K562 (cell line): ENCODE data around the gene GOLGB1. TPM values are rescaled to one million over a fixed set of nuclear protein-coding genes. Genes with fewer than 3 reads are reported as not detected.

Experiments used
- ATAC-seq: fragments of 200-7000 bp; cut with Tn5 transposase; 3 replicates; pipeline ENCODE4 v1.9.1; 2020; ENCODE audit warnings: moderate library complexity
- BruUV-seq: library from RNA; stranded (reverse); fragments of 400-500 nt; replicated peaks from 2 replicates; lab custom pipeline; 2021; lab: Mats Ljungman, UMichigan
- CTCF ChIA-PET: fragments of 300-600 bp; formaldehyde crosslinking; extraction: SDS; loops from one replicate; lab custom pipeline; 2021; ENCODE audit warnings: low intra/inter-chr PET ratio; lab: Yijun Ruan, JAX
- POLR2A ChIA-PET: fragments of 300-600, 350-650 bp; sonication (Branson Sonifier 250); formaldehyde crosslinking; extraction: SDS; loops from one replicate; lab custom pipeline; 2021; ENCODE audit warnings: antibody characterized with exemption, inconsistent platforms; lab: Yijun Ruan, JAX
- DNase-seq, 4 experiments: peaks; one replicate each; pipeline versions ENCODE4 v3.0.0 to v3.0.0-alpha.2; 2011 to 2018; ENCODE audit warnings: low spot score in 3 of 4, mixed read lengths in 3 of 4; ENCODE audit errors: extremely low read depth in 1 of 4
- FAIRE-seq: peaks from 2 replicates; lab custom pipeline; 2011; peaks lifted over from hg19 to GRCh38; lab: Jason Lieb, UNC
- H2AFZ ChIP-seq: 2 replicates; pipeline ENCODE4 v1.6.0; 2011; ENCODE audit warnings: low read depth, low read length, control low read depth, inconsistent platforms
- H3K27ac ChIP-seq: fragments of 200-600 bp; 3 replicates; pipeline ENCODE4 v1.8.0; 2011; ENCODE audit warnings: low read depth, mild to moderate bottlenecking, control low read depth, inconsistent platforms, low read length, moderate library complexity, mixed read lengths; ENCODE audit errors: extremely low read depth
- H3K27me3 ChIP-seq, 2 experiments: fragments of 300-600 bp in 1 of 2; 2 replicates in 1 of 2; 3 replicates in 1 of 2; pipeline versions ENCODE4 v1.6.0 to v1.8.0; 2011; ENCODE audit warnings: inconsistent platforms in 2 of 2, low read length in 2 of 2, mild to moderate bottlenecking in 1 of 2, mixed read lengths in 1 of 2, moderate library complexity in 1 of 2; ENCODE audit not compliant: control insufficient read depth in 2 of 2, insufficient read depth in 2 of 2
- H3K36me3 ChIP-seq: fragments of 300-600 bp; 3 replicates; pipeline ENCODE4 v1.8.0; 2011; ENCODE audit warnings: mild to moderate bottlenecking, low read length, inconsistent platforms; ENCODE audit not compliant: control insufficient read depth, insufficient read depth
- H3K4me1 ChIP-seq, 2 experiments: fragments of 200-600 bp in 1 of 2; replicated peaks in 1 of 2; 2 replicates in 1 of 2; 3 replicates in 1 of 2; pipeline versions ENCODE4 v1.5.1 to v1.8.0; 2011; ENCODE audit warnings: inconsistent platforms in 2 of 2, low read length in 2 of 2, mild to moderate bottlenecking in 1 of 2, mixed read lengths in 1 of 2, moderate library complexity in 1 of 2; ENCODE audit not compliant: control insufficient read depth in 2 of 2, insufficient read depth in 2 of 2
- H3K4me2 ChIP-seq: 2 replicates; pipeline ENCODE4 v1.6.1; 2011; ENCODE audit warnings: low read length, control low read depth, inconsistent platforms, mixed read lengths; ENCODE audit not compliant: insufficient read depth
- H3K4me3 ChIP-seq: fragments of 200-600 bp; sonication (generic), shearing (Covaris generic); 2 replicates; pipeline ENCODE4 v1.5.1; 2016; ENCODE audit warnings: control low read depth, inconsistent platforms
- H3K79me2 ChIP-seq: fragments of 200-600 bp; 3 replicates; pipeline ENCODE4 v1.8.0; 2011; ENCODE audit warnings: low read length, inconsistent platforms; ENCODE audit not compliant: control insufficient read depth, insufficient read depth
- H3K9ac ChIP-seq, 2 experiments: 2 replicates each; pipeline versions ENCODE4 v1.6.0 to v1.6.1; 2011; ENCODE audit warnings: low read depth in 2 of 2, low read length in 2 of 2, control low read depth in 1 of 2, inconsistent platforms in 1 of 2, mild to moderate bottlenecking in 1 of 2, mixed read lengths in 1 of 2; ENCODE audit not compliant: insufficient read depth in 1 of 2
- H3K9me1 ChIP-seq: one replicate; pipeline ENCODE4 v1.6.0; 2011; ENCODE audit warnings: inconsistent platforms, mild to moderate bottlenecking, low read length, moderate library complexity; ENCODE audit not compliant: control insufficient read depth, insufficient read depth
- H3K9me3 ChIP-seq: replicated peaks from 2 replicates; pipeline ENCODE4 v1.5.1; 2011; ENCODE audit warnings: low read depth, low read length, inconsistent platforms; ENCODE audit not compliant: control insufficient read depth, insufficient read depth
- H4K20me1 ChIP-seq: replicated peaks from 2 replicates; pipeline ENCODE4 v1.6.1; 2011; ENCODE audit warnings: low read length, inconsistent platforms, mixed read lengths; ENCODE audit not compliant: control insufficient read depth, insufficient read depth
- BCOR ChIP-seq: fragments of 450-650 bp; IDR thresholded peaks from 2 replicates; pipeline ENCODE4 v1.6.1; 2016
- ETV1 ChIP-seq: fragments of 450-650 bp; conservative IDR thresholded peaks from 2 replicates; pipeline ENCODE4 v1.6.1; 2016; ENCODE audit warnings: missing genetic modification characterization, control low read depth, low read depth, missing compliant biosample characterization
- FOS ChIP-seq: IDR thresholded peaks from 3 replicates; pipeline ENCODE4 v1.6.1; 2011; ENCODE audit not compliant: insufficient read length; ENCODE audit errors: extremely low read depth
- MYNN ChIP-seq, 2 experiments: sonication (generic); formaldehyde crosslinking in 1 of 2; IDR thresholded peaks; 2 replicates each; pipeline versions ENCODE4 v1.5.0 to v1.6.1; 2016 to 2020; ENCODE audit warnings: antibody characterized with exemption in 1 of 2, missing genetic modification reagents in 1 of 2
- RBFOX2 ChIP-seq: fragments of 200-400 bp; formaldehyde crosslinking; IDR thresholded peaks from 2 replicates; pipeline ENCODE4 v1.6.1; 2017; ENCODE audit warnings: low read depth, mild to moderate bottlenecking, low read length, moderate library complexity
- RBM15 ChIP-seq: fragments of 200-400 bp; formaldehyde crosslinking; IDR thresholded peaks from 2 replicates; pipeline ENCODE4 v1.6.1; 2018; ENCODE audit warnings: mild to moderate bottlenecking, low read length, moderate library complexity; ENCODE audit not compliant: insufficient read depth
- ZNF12 ChIP-seq: sonication (generic); formaldehyde crosslinking; IDR thresholded peaks from 2 replicates; pipeline ENCODE4 v1.4.0; 2020; ENCODE audit warnings: mild to moderate bottlenecking, missing genetic modification reagents
- ZNF431 ChIP-seq: sonication (generic); formaldehyde crosslinking; IDR thresholded peaks from 2 replicates; pipeline ENCODE4 v1.8.0; 2022; ENCODE audit warnings: mild to moderate bottlenecking, missing genetic modification reagents
- ZNF507 ChIP-seq: conservative IDR thresholded peaks from 2 replicates; pipeline ENCODE4 v1.6.1; 2017; ENCODE audit warnings: missing genetic modification characterization, missing compliant biosample characterization
- WGBS: fragments of 100-300 bp; shearing (Covaris generic); methylation state at CpG from one replicate; pipeline ENCODE4 v1.1.6; 2016; ENCODE audit warnings: low coverage, mixed read lengths; ENCODE audit not compliant: insufficient coverage; ENCODE audit errors: missing lambda C conversion rate; 5-methylcytosine and 5-hydroxymethylcytosine counted together
- in situ Hi-C: fragments of 300-500 bp; cut with MboI; formaldehyde crosslinking; loops from 4 replicates; pipeline ENCODE4 v1.15.0; 2018; ENCODE audit warnings: inconsistent platforms, mixed read lengths
- intact Hi-C: fragments of 100-400 bp; cut with micrococcal nuclease; formaldehyde crosslinking; loops from 2 replicates; pipeline ENCODE4 v1.14.2; 2022
- polyA plus RNA-seq, 8 experiments: library from polyadenylated mRNA; depleted of rRNA in 4 of 8; stranded (reverse) in 5 of 8; unstranded in 3 of 8; fragments of >200 nt; fragmentation: Nextera tagmentation in 2 of 8; fragmentation: Illumina TruSeq in 1 of 8; extraction: Ambion mirVana in 2 of 8; extraction: Trizol in 1 of 8; gene quantifications; 2 replicates each; pipeline versions ENCODE4 v1.2.1 to v1.2.3, GENCODE V29; 2011 to 2014; ENCODE audit warnings: inconsistent platforms in 1 of 8, missing spikeins in 1 of 8
- total RNA-seq, 7 experiments: library from RNA; depleted of rRNA in 6 of 7; stranded (reverse); fragments of >200 nt in 6 of 7; fragmentation: Illumina TruSeq in 2 of 7; extraction: Trizol in 2 of 7; gene quantifications; 2 replicates each; pipeline versions ENCODE4 v1.2.1 to v1.2.3, GENCODE V29; 2011 to 2021; ENCODE audit warnings: low replicate concordance in 1 of 7
- TF ChIP-seq, protein P1 (sequence below): sonication (generic); formaldehyde crosslinking; IDR thresholded peaks from 2 replicates; pipeline ENCODE4 v1.8.0; 2022; ENCODE audit warnings: mild to moderate bottlenecking, missing genetic modification reagents
- TF ChIP-seq, protein P2 (sequence below): sonication (generic); formaldehyde crosslinking; IDR thresholded peaks from 2 replicates; pipeline ENCODE4 v1.8.1; 2023; ENCODE audit warnings: mild to moderate bottlenecking, missing genetic modification reagents
- TF ChIP-seq, protein P3 (sequence below): IDR thresholded peaks from 3 replicates; pipeline ENCODE4 v1.6.1; 2011; ENCODE audit warnings: borderline replicate concordance, mild to moderate bottlenecking; ENCODE audit not compliant: insufficient read length, insufficient read depth

GOLGB1 gene
- total and polyA plus RNA-seq, 9 of the 15 experiments (the other 6 are each of a cell fraction or from before 2014, with no cell fraction given), result 4.0 to 16.3 (median 9.7) TPM

- TF ChIP-seq BCOR (no peak), ZNF431 (CRISPR knock-in tag) (no peak), FOS (no peak), ZNF507 (tag) (no peak), ETV1 (tag) (no peak), RBM15 (no peak), ZNF12 (no peak), RBFOX2 (no peak), MYNN (IDR thresholded peaks at IDR 0.05) (no peak), MYNN (CRISPR knock-in tag; IDR thresholded peaks at IDR 0.05) (no peak)
- TF ChIP-seq, protein P1, sequence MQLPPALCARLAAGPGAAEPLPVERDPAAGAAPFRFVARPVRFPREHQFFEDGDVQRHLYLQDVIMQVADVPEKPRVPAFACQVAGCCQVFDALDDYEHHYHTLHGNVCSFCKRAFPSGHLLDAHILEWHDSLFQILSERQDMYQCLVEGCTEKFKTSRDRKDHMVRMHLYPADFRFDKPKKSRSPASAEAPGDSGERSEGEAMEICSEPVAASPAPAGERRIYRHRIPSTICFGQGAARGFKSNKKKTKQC (CRISPR knock-in tag), result no peak
- TF ChIP-seq, protein P2, sequence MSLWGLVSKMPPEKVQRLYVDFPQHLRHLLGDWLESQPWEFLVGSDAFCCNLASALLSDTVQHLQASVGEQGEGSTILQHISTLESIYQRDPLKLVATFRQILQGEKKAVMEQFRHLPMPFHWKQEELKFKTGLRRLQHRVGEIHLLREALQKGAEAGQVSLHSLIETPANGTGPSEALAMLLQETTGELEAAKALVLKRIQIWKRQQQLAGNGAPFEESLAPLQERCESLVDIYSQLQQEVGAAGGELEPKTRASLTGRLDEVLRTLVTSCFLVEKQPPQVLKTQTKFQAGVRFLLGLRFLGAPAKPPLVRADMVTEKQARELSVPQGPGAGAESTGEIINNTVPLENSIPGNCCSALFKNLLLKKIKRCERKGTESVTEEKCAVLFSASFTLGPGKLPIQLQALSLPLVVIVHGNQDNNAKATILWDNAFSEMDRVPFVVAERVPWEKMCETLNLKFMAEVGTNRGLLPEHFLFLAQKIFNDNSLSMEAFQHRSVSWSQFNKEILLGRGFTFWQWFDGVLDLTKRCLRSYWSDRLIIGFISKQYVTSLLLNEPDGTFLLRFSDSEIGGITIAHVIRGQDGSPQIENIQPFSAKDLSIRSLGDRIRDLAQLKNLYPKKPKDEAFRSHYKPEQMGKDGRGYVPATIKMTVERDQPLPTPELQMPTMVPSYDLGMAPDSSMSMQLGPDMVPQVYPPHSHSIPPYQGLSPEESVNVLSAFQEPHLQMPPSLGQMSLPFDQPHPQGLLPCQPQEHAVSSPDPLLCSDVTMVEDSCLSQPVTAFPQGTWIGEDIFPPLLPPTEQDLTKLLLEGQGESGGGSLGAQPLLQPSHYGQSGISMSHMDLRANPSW, result no peak
- TF ChIP-seq, protein P3, sequence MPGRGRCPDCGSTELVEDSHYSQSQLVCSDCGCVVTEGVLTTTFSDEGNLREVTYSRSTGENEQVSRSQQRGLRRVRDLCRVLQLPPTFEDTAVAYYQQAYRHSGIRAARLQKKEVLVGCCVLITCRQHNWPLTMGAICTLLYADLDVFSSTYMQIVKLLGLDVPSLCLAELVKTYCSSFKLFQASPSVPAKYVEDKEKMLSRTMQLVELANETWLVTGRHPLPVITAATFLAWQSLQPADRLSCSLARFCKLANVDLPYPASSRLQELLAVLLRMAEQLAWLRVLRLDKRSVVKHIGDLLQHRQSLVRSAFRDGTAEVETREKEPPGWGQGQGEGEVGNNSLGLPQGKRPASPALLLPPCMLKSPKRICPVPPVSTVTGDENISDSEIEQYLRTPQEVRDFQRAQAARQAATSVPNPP, result no peak
- Histone ChIP-seq H3K4me1 (no peaks in the 10 kb centered on the region), H3K4me2 (no peak overlapping the region), H3K27me3 (no peaks in the 10 kb centered on the region), H3K9me1 (no peaks in the 10 kb centered on the region), H3K27ac (no peak overlapping the region), H3K79me2 (no peaks in the 10 kb centered on the region), H3K9me3 (no peaks in the 10 kb centered on the region), H3K4me3 (no peak overlapping the region), H2AFZ (no peak overlapping the region), H3K36me3 (peaks cover 26% of the 10 kb centered on the region; the same call in 2 of the 3 replicates), H4K20me1 (no peaks in the 10 kb centered on the region), H3K9ac (no peak overlapping the region)
- intact Hi-C loops, result no loop called here
- ATAC-seq (no peak), FAIRE-seq (no peak), DNase-seq (no peak)
- BruUV-seq, result no TSS peak
- 100% methylated on average over 2 of the region's 4 CpGs for WGBS
- POLR2A ChIA-PET, result no interaction called here
- in situ Hi-C loops, result no loop called here
- CTCF ChIA-PET, result no interaction called here
Observed at GRCh38 chr3:121667333-121667732, 82.2 kb downstream of the GOLGB1 start.
